Measurements from ENCODE around the gene UBE2J2.

DNA sequence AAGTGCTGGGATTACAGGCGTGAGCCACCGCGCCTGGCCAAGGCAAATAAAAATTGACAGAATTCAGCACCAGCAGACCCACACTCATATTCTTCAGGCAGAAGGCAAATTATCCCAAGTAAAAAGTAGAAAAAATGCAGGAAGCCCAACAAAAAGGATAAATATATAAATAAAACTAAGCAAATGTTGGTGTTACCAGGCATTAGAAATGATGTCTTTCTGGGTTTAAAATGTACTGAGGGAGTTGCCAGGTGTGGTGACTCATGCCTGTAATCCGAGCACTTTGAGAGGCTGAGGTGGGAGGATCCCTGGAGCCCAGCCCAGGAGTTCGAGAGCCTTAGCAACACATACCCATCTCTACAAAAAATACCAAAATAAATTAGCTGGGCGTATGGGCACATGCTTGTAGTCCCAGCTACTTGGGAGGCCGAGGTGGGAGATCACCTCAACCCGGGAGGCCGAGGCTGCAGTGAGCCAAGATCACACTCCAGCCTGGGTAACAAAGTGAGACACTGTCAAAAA lies 44.5 kb upstream of the UBE2J2 start:
- TF ChIP-seq, protein P1, sequence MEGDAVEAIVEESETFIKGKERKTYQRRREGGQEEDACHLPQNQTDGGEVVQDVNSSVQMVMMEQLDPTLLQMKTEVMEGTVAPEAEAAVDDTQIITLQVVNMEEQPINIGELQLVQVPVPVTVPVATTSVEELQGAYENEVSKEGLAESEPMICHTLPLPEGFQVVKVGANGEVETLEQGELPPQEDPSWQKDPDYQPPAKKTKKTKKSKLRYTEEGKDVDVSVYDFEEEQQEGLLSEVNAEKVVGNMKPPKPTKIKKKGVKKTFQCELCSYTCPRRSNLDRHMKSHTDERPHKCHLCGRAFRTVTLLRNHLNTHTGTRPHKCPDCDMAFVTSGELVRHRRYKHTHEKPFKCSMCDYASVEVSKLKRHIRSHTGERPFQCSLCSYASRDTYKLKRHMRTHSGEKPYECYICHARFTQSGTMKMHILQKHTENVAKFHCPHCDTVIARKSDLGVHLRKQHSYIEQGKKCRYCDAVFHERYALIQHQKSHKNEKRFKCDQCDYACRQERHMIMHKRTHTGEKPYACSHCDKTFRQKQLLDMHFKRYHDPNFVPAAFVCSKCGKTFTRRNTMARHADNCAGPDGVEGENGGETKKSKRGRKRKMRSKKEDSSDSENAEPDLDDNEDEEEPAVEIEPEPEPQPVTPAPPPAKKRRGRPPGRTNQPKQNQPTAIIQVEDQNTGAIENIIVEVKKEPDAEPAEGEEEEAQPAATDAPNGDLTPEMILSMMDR (IDR thresholded peaks at IDR 0.05 in 8 of 11, conservative IDR thresholded peaks at IDR 0.05 in 3 of 11) = no peak
- TF ChIP-seq POLR2A (IDR thresholded peaks at IDR 0.05) = no peak

All from spleen (tissue), 7 donors.